ENCODE results near the gene RNU1-1.
"Not testable (repeated sequence)": the region's sequence is repeated elsewhere in the genome, so short reads cannot be mapped to it uniquely, and the experiment has no call there.

- TF ChIP-seq CTCF (IDR thresholded peaks at IDR 0.05; ENCODE audit: poor library complexity, severe bottlenecking); RAD21 (conservative IDR thresholded peaks at IDR 0.05); POLR2AphosphoS5 (IDR thresholded peaks at IDR 0.05): not testable (repeated sequence)
These were observed 7.6 kb upstream of the RNU1-1 start for GRCh38 chr1:16521679-16522078.

All from neural cell (in vitro differentiated cells).